Nephron (organoid): ENCODE data around the gene OBSL1.

Source experiments
- H3K27ac Mint-ChIP-seq, 3 experiments: 2 replicates each; pipeline ENCODE4 v1.8.0; 2020; ENCODE audit warnings: mixed read lengths in 3 of 3, mild to moderate bottlenecking in 2 of 3, moderate library complexity in 1 of 3
- H3K27me3 Mint-ChIP-seq: 2 replicates; pipeline ENCODE4 v1.8.0; 2021; ENCODE audit warnings: low read depth, mild to moderate bottlenecking, moderate library complexity, mixed read lengths
- H3K36me3 Mint-ChIP-seq: 2 replicates; pipeline ENCODE4 v1.8.0; 2020; ENCODE audit warnings: low read depth, mixed read lengths
- H3K4me1 Mint-ChIP-seq: 2 replicates; pipeline ENCODE4 v1.8.0; 2020; ENCODE audit warnings: mixed read lengths
- H3K4me3 Mint-ChIP-seq, 3 experiments: 2 replicates each; pipeline ENCODE4 v1.8.0; 2020; ENCODE audit warnings: mild to moderate bottlenecking in 3 of 3, mixed read lengths in 3 of 3, moderate library complexity in 2 of 3
- H3K9me3 Mint-ChIP-seq: 2 replicates; pipeline ENCODE4 v1.8.0; 2020; ENCODE audit warnings: mixed read lengths
- CTCF ChIP-seq, 3 experiments: fragments of 200-600 bp; sonication (generic); IDR thresholded peaks; one replicate each; pipeline ENCODE4 v1.5.0; 2021; ENCODE audit warnings: antibody characterized with exemption in 3 of 3; ENCODE audit not compliant: unreplicated experiment in 3 of 3

OBSL1 gene

GRCh38 chr2:219570924-219571310 is 422 bp downstream of the OBSL1 start:
- TF ChIP-seq CTCF (IDR thresholded peaks at IDR 0.05; ENCODE audit: unreplicated experiment in 3 of 3): no peak

GRCh38 chr2:219570194-219570923 is 980 bp downstream of the OBSL1 start:
- Mint-ChIP-seq H3K27me3 (peaks cover 7% of the 10 kb centered on the region), H3K4me3 (peak overlapping the region; percentile 78 to 85 (median 85)), H3K27ac (peak overlapping the region in 2 of 3 experiments; percentile 52 to 90), H3K9me3 (no peaks in the 10 kb centered on the region), H3K36me3 (peaks cover 29% of the 10 kb centered on the region), H3K4me1 (peaks cover 46% of the 10 kb centered on the region)
- no peak for TF ChIP-seq CTCF (IDR thresholded peaks at IDR 0.05; ENCODE audit: unreplicated experiment in 3 of 3)

More at GRCh38 chr2:219570924-219571310, 422 bp downstream of the OBSL1 start:
- no peak overlapping the region for H3K27ac Mint-ChIP-seq
- peak overlapping the region; percentile 61 to 70 (median 63) for H3K4me3 Mint-ChIP-seq
- H3K9me3 Mint-ChIP-seq: no peaks in the 10 kb centered on the region
- H3K4me1 Mint-ChIP-seq: peaks cover 49% of the 10 kb centered on the region
- peaks cover 7% of the 10 kb centered on the region for H3K27me3 Mint-ChIP-seq
- H3K36me3 Mint-ChIP-seq: peaks cover 26% of the 10 kb centered on the region

- peak overlapping the region; percentile 78 to 85 (median 85) for H3K4me3 Mint-ChIP-seq
- H3K27me3 Mint-ChIP-seq: peaks cover 4% of the 10 kb centered on the region
- no peaks in the 10 kb centered on the region for H3K9me3 Mint-ChIP-seq
- H3K36me3 Mint-ChIP-seq: peaks cover 36% of the 10 kb centered on the region
- H3K27ac Mint-ChIP-seq: peak overlapping the region; percentile 52 to 90 (median 75)
- H3K4me1 Mint-ChIP-seq: peaks cover 44% of the 10 kb centered on the region
- TF ChIP-seq CTCF (IDR thresholded peaks at IDR 0.05; ENCODE audit: unreplicated experiment in 3 of 3): no peak
These were observed 1.7 kb downstream of the OBSL1 start for GRCh38 chr2:219569635-219570034.

GRCh38 chr2:219569041-219569440 is 2.3 kb downstream of the OBSL1 start:
- peaks cover 42% of the 10 kb centered on the region for H3K36me3 Mint-ChIP-seq
- TF ChIP-seq CTCF (IDR thresholded peaks at IDR 0.05; ENCODE audit: unreplicated experiment in 3 of 3): no peak

GRCh38 chr2:219567791-219568361 is 3.5 kb downstream of the OBSL1 start:
- TF ChIP-seq CTCF (IDR thresholded peaks at IDR 0.05; ENCODE audit: unreplicated experiment in 3 of 3): no peak
- H3K27ac Mint-ChIP-seq: peak overlapping the region in 1 of 3 experiments; percentile 23
- H3K9me3 Mint-ChIP-seq: no peaks in the 10 kb centered on the region
- peaks cover 52% of the 10 kb centered on the region for H3K4me1 Mint-ChIP-seq
- H3K4me3 Mint-ChIP-seq: peak overlapping the region; percentile 56 to 74 (median 60)
- peaks cover 51% of the 10 kb centered on the region for H3K36me3 Mint-ChIP-seq
- peaks cover 4% of the 10 kb centered on the region for H3K27me3 Mint-ChIP-seq

More at GRCh38 chr2:219569041-219569440, 2.3 kb downstream of the OBSL1 start:
- H3K27ac Mint-ChIP-seq: peak overlapping the region; percentile 52 to 90 (median 75)
- H3K4me3 Mint-ChIP-seq: peak overlapping the region; percentile 78 to 85 (median 85)
- no peaks in the 10 kb centered on the region for H3K9me3 Mint-ChIP-seq
- peaks cover 49% of the 10 kb centered on the region for H3K4me1 Mint-ChIP-seq
- H3K27me3 Mint-ChIP-seq: peaks cover 4% of the 10 kb centered on the region
